ENCODE data around the gene NAV2.

The NAV2 gene

DNA sequence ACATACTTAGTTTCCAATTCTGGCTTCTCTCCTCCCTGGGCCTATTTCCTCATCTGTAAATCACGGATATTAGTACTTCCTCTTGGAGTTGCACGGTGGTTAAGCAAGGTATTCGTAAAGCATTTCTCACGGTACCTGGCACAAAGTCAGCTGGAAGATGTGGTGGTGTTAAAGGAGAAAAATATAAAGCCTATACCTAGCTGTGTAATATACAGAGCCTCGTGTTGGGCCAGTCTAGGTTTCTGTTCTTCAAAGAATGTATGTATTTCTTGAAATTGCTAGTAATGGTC is 400.5 kb downstream of the NAV2 start:
- no peak overlapping the region for H3K4me3 ChIP-seq (ENCODE audit: low read depth, low read length)
- peak; percentile 49 for DNase-seq (ENCODE audit: low read depth)
- TF ChIP-seq, protein P1, sequence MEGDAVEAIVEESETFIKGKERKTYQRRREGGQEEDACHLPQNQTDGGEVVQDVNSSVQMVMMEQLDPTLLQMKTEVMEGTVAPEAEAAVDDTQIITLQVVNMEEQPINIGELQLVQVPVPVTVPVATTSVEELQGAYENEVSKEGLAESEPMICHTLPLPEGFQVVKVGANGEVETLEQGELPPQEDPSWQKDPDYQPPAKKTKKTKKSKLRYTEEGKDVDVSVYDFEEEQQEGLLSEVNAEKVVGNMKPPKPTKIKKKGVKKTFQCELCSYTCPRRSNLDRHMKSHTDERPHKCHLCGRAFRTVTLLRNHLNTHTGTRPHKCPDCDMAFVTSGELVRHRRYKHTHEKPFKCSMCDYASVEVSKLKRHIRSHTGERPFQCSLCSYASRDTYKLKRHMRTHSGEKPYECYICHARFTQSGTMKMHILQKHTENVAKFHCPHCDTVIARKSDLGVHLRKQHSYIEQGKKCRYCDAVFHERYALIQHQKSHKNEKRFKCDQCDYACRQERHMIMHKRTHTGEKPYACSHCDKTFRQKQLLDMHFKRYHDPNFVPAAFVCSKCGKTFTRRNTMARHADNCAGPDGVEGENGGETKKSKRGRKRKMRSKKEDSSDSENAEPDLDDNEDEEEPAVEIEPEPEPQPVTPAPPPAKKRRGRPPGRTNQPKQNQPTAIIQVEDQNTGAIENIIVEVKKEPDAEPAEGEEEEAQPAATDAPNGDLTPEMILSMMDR (conservative IDR thresholded peaks at IDR 0.05; ENCODE audit: low read depth, low read length): no peak

DNA sequence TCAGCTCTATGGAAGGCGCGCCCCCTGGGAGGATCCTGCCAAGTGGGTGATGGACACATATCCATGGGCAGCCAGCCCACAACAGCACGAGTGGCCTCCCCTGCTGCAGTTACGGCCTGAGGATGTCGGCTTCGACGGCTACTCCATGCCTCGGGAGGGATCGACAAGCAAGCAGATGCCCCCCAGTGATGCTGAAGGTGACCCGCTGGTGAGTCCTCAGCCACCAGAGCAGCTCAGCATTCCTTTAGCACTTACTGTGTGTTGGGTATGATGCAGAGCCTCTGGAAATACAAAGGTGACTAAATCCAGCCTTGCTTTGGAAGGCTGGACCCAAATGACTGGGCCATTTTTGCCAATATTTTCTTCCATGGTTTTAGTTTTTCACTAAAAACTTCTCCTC is 402.0 kb downstream of the NAV2 start:
- no peak overlapping the region for H3K4me3 ChIP-seq (ENCODE audit: low read depth, low read length)
- no peak for DNase-seq (ENCODE audit: low read depth)
- TF ChIP-seq, protein P1 (conservative IDR thresholded peaks at IDR 0.05; ENCODE audit: low read depth, low read length): no peak

DNA sequence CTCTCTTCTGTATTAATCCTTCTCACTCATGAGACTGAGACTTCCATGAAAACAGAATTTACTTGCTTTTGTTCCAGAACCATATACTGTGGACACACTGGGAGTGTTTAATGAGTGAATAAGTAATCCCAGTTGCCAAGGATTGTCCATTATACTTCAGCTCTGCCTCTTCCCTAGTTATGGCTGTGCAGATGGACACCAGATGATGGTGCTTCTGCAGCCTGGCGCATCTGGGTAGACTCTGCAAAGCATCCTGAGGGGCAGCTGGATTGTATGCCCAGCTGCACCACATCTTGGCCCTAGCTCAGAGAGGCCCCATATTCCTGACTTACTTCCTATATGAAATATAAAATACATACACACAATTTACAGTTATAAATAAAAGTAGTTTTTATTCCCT is 404.2 kb downstream of the NAV2 start:
- no peak overlapping the region for H3K4me3 ChIP-seq (ENCODE audit: low read depth, low read length)
- no peak for DNase-seq (ENCODE audit: low read depth)
- TF ChIP-seq, protein P1 (conservative IDR thresholded peaks at IDR 0.05; ENCODE audit: low read depth, low read length): no peak

DNA sequence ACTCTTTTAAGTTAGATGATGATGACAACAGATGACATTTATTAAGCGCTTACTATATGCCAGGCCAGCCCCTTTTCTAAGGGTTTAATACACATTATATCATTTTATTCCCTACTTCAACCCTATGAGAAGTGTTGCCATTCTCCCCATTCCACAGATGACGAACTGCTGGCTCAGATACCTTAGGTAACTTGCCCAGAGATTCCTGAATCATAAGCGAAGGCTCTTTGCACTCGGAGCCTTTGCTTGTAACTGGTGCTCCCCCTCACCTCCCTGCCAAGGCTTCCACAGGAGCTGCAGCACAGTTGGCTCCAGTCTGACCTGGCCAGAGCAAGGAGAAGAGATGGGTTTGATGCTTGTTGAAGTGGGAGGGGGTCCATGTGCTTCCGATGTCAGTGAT is 404.7 kb downstream of the NAV2 start:
- TF ChIP-seq, protein P1 (conservative IDR thresholded peaks at IDR 0.05; ENCODE audit: low read depth, low read length): no peak

DNA sequence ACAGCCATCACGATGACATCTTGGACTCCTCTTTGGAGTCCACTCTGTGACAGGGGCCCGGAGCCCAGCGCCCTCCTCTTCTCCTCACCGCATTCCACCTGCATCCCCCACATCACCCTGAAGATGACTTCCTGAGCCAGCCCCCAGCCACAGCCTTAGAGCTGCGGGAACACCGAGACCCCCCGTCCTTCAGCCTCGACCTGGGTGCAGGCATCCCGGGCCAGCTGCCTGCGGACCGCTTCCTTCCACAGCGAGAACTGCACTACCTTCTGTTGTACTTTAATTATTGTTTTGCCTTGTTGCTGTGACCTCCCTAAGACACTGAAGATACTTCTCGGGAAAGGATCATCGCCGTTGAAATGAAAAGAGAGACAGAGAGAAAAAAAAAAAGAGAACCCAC is 405.6 kb downstream of the NAV2 start:
- no peak overlapping the region for H3K4me3 ChIP-seq (ENCODE audit: low read depth, low read length)
- TF ChIP-seq, protein P1 (conservative IDR thresholded peaks at IDR 0.05; ENCODE audit: low read depth, low read length): no peak

More for the DNA sequence above, 404.7 kb downstream of the NAV2 start:
- H3K4me3 ChIP-seq (ENCODE audit: low read depth, low read length): no peak overlapping the region
- no peak for DNase-seq (ENCODE audit: low read depth)

DNA sequence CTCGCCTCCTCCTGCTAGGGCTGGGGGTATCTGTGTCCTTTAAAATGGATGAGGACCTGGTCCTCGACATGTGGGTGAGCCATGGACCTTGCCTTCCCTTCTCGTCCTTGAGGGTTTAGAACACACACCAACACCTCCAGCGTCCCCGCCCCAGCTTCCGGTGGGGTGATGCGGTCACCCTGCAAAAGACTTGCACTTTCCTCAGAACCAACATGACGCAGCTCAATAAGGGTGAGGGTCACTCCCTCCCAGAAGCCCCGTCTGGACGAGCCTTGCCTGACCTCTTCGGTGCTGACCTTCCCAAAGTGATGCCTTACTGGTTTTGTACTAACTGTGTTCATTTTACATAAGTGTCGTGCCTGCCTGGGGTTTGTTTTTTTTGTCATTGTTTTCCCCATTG is 406.7 kb downstream of the NAV2 start:
- DNase-seq (ENCODE audit: low read depth): no peak
- TF ChIP-seq, protein P1 (conservative IDR thresholded peaks at IDR 0.05; ENCODE audit: low read depth, low read length): no peak

More for the DNA sequence above, 405.6 kb downstream of the NAV2 start:
- DNase-seq (ENCODE audit: low read depth): no peak

DNA sequence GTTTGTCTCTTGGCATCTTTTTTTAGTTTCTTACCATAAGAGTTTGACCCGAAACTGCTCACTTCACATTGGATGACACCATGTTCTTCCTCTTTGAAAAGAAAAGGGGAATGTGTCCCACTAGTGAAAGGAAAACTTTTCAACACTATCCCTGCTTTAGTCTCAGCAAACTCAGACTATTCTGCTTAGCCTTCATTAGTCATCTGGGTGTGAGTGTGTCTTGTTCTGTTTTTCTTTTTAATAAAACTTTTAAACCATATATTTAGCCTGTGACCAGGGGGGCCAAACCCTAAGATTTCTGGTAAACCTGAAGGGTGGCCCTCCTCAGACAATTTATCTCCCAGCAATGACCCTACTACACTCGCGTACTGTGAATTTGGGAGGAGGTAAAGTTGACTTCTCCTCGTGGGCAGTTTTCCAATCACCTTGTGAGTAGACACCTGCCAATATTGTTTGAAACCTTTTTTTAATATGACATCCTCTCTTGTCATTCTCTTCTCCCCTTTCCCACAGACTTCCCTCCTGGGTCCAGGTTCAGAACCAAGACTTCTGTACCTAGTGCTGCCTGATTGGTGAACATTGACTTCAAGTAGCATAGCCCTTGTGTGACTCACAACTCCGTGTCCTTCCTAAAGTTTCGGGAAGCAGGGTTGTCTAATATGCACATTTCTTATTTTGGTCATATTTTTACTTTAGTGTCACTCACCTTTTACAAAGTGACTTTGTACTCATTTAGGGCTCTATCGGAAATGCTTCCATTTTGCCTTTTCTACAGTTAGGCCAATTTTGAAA is 407.7 kb downstream of the NAV2 start:
- TF ChIP-seq, protein P1 (conservative IDR thresholded peaks at IDR 0.05; ENCODE audit: low read depth, low read length): no peak
- no peak for DNase-seq (ENCODE audit: low read depth)
- no peak overlapping the region for H3K4me3 ChIP-seq (ENCODE audit: low read depth, low read length)

More for the DNA sequence above, 406.7 kb downstream of the NAV2 start:
- H3K4me3 ChIP-seq (ENCODE audit: low read depth, low read length): no peak overlapping the region
